K562 (cell line): ENCODE results near the gene EPHB6. TPM values are rescaled to one million over a fixed set of nuclear protein-coding genes. Genes with fewer than 3 reads are reported as not detected.

Source experiments
- ATAC-seq: fragments of 200-7000 bp; cut with Tn5 transposase; 3 replicates; pipeline ENCODE4 v1.9.1; 2020; ENCODE audit warnings: moderate library complexity
- BruUV-seq: library from RNA; stranded (reverse); fragments of 400-500 nt; replicated peaks from 2 replicates; lab custom pipeline; 2021; lab: Mats Ljungman, UMichigan
- CTCF ChIA-PET: fragments of 300-600 bp; formaldehyde crosslinking; extraction: SDS; loops from one replicate; lab custom pipeline; 2021; ENCODE audit warnings: low intra/inter-chr PET ratio; lab: Yijun Ruan, JAX
- POLR2A ChIA-PET: fragments of 300-600, 350-650 bp; sonication (Branson Sonifier 250); formaldehyde crosslinking; extraction: SDS; loops from one replicate; lab custom pipeline; 2021; ENCODE audit warnings: antibody characterized with exemption, inconsistent platforms; lab: Yijun Ruan, JAX
- DNase-seq, 4 experiments: peaks; one replicate each; pipeline versions ENCODE4 v3.0.0 to v3.0.0-alpha.2; 2011 to 2018; ENCODE audit warnings: low spot score in 3 of 4, mixed read lengths in 3 of 4; ENCODE audit errors: extremely low read depth in 1 of 4
- FAIRE-seq: peaks from 2 replicates; lab custom pipeline; 2011; peaks lifted over from hg19 to GRCh38; lab: Jason Lieb, UNC
- H2AFZ ChIP-seq: 2 replicates; pipeline ENCODE4 v1.6.0; 2011; ENCODE audit warnings: low read depth, low read length, control low read depth, inconsistent platforms
- H3K27ac ChIP-seq: fragments of 200-600 bp; 3 replicates; pipeline ENCODE4 v1.8.0; 2011; ENCODE audit warnings: low read depth, mild to moderate bottlenecking, control low read depth, inconsistent platforms, low read length, moderate library complexity, mixed read lengths; ENCODE audit errors: extremely low read depth
- H3K27me3 ChIP-seq, 2 experiments: fragments of 300-600 bp in 1 of 2; 2 replicates in 1 of 2; 3 replicates in 1 of 2; pipeline versions ENCODE4 v1.6.0 to v1.8.0; 2011; ENCODE audit warnings: inconsistent platforms in 2 of 2, low read length in 2 of 2, mild to moderate bottlenecking in 1 of 2, mixed read lengths in 1 of 2, moderate library complexity in 1 of 2; ENCODE audit not compliant: control insufficient read depth in 2 of 2, insufficient read depth in 2 of 2
- H3K36me3 ChIP-seq: fragments of 300-600 bp; 3 replicates; pipeline ENCODE4 v1.8.0; 2011; ENCODE audit warnings: mild to moderate bottlenecking, low read length, inconsistent platforms; ENCODE audit not compliant: control insufficient read depth, insufficient read depth
- H3K4me1 ChIP-seq, 2 experiments: fragments of 200-600 bp in 1 of 2; replicated peaks in 1 of 2; 2 replicates in 1 of 2; 3 replicates in 1 of 2; pipeline versions ENCODE4 v1.5.1 to v1.8.0; 2011; ENCODE audit warnings: inconsistent platforms in 2 of 2, low read length in 2 of 2, mild to moderate bottlenecking in 1 of 2, mixed read lengths in 1 of 2, moderate library complexity in 1 of 2; ENCODE audit not compliant: control insufficient read depth in 2 of 2, insufficient read depth in 2 of 2
- H3K4me2 ChIP-seq: 2 replicates; pipeline ENCODE4 v1.6.1; 2011; ENCODE audit warnings: low read length, control low read depth, inconsistent platforms, mixed read lengths; ENCODE audit not compliant: insufficient read depth
- H3K4me3 ChIP-seq: fragments of 200-600 bp; sonication (generic), shearing (Covaris generic); 2 replicates; pipeline ENCODE4 v1.5.1; 2016; ENCODE audit warnings: control low read depth, inconsistent platforms
- H3K79me2 ChIP-seq: fragments of 200-600 bp; 3 replicates; pipeline ENCODE4 v1.8.0; 2011; ENCODE audit warnings: low read length, inconsistent platforms; ENCODE audit not compliant: control insufficient read depth, insufficient read depth
- H3K9ac ChIP-seq, 2 experiments: 2 replicates each; pipeline versions ENCODE4 v1.6.0 to v1.6.1; 2011; ENCODE audit warnings: low read depth in 2 of 2, low read length in 2 of 2, control low read depth in 1 of 2, inconsistent platforms in 1 of 2, mild to moderate bottlenecking in 1 of 2, mixed read lengths in 1 of 2; ENCODE audit not compliant: insufficient read depth in 1 of 2
- H3K9me1 ChIP-seq: one replicate; pipeline ENCODE4 v1.6.0; 2011; ENCODE audit warnings: inconsistent platforms, mild to moderate bottlenecking, low read length, moderate library complexity; ENCODE audit not compliant: control insufficient read depth, insufficient read depth
- H3K9me3 ChIP-seq: replicated peaks from 2 replicates; pipeline ENCODE4 v1.5.1; 2011; ENCODE audit warnings: low read depth, low read length, inconsistent platforms; ENCODE audit not compliant: control insufficient read depth, insufficient read depth
- H4K20me1 ChIP-seq: replicated peaks from 2 replicates; pipeline ENCODE4 v1.6.1; 2011; ENCODE audit warnings: low read length, inconsistent platforms, mixed read lengths; ENCODE audit not compliant: control insufficient read depth, insufficient read depth
- CHD1 ChIP-seq: fragments of 200-600 bp; sonication (generic); IDR thresholded peaks from one replicate; pipeline ENCODE4 v1.6.1; 2012; ENCODE audit warnings: mild to moderate bottlenecking, moderate library complexity, low read length, inconsistent platforms
- GATA2 ChIP-seq: sonication (generic); formaldehyde crosslinking; IDR thresholded peaks from 2 replicates; pipeline ENCODE4 v1.4.0; 2020; ENCODE audit warnings: mild to moderate bottlenecking, missing genetic modification reagents
- SPI1 ChIP-seq: IDR thresholded peaks from 2 replicates; pipeline ENCODE4 v1.6.1; 2011; ENCODE audit warnings: low read depth, low read length, control low read depth, borderline replicate concordance
- ZNF592 ChIP-seq: fragments of 450-650 bp; IDR thresholded peaks from 2 replicates; pipeline ENCODE4 v1.6.1; 2017; ENCODE audit warnings: antibody characterized with exemption, mild to moderate bottlenecking
- WGBS: fragments of 100-300 bp; shearing (Covaris generic); methylation state at CpG from one replicate; pipeline ENCODE4 v1.1.6; 2016; ENCODE audit warnings: low coverage, mixed read lengths; ENCODE audit not compliant: insufficient coverage; ENCODE audit errors: missing lambda C conversion rate; 5-methylcytosine and 5-hydroxymethylcytosine counted together
- in situ Hi-C: fragments of 300-500 bp; cut with MboI; formaldehyde crosslinking; loops from 4 replicates; pipeline ENCODE4 v1.15.0; 2018; ENCODE audit warnings: inconsistent platforms, mixed read lengths
- intact Hi-C: fragments of 100-400 bp; cut with micrococcal nuclease; formaldehyde crosslinking; loops from 2 replicates; pipeline ENCODE4 v1.14.2; 2022
- polyA plus RNA-seq, 8 experiments: library from polyadenylated mRNA; depleted of rRNA in 4 of 8; stranded (reverse) in 5 of 8; unstranded in 3 of 8; fragments of >200 nt; fragmentation: Nextera tagmentation in 2 of 8; fragmentation: Illumina TruSeq in 1 of 8; extraction: Ambion mirVana in 2 of 8; extraction: Trizol in 1 of 8; gene quantifications; 2 replicates each; pipeline versions ENCODE4 v1.2.1 to v1.2.3, GENCODE V29; 2011 to 2014; ENCODE audit warnings: inconsistent platforms in 1 of 8, missing spikeins in 1 of 8
- total RNA-seq, 7 experiments: library from RNA; depleted of rRNA in 6 of 7; stranded (reverse); fragments of >200 nt in 6 of 7; fragmentation: Illumina TruSeq in 2 of 7; extraction: Trizol in 2 of 7; gene quantifications; 2 replicates each; pipeline versions ENCODE4 v1.2.1 to v1.2.3, GENCODE V29; 2011 to 2021; ENCODE audit warnings: low replicate concordance in 1 of 7

Gene EPHB6
- total and polyA plus RNA-seq, 9 of the 15 experiments (the other 6 are each of a cell fraction or from before 2014, with no cell fraction given), result 1.4 to 123 (median 7.6) TPM

GRCh38 chr7:142872106-142872675, 17.3 kb downstream of the EPHB6 start:
- in situ Hi-C loops, result no loop called here

More at GRCh38 chr7:142872106-142872675, 17.3 kb downstream of the EPHB6 start:
- 34% methylated on average over 15 of the region's 15 CpGs for WGBS
- intact Hi-C loops, result loop anchor here (2.0 kb wide), 1 partner anchor 89 kb away; no protein-coding TSS in a partner anchor
- Histone ChIP-seq H3K9me1 (no peaks in the 10 kb centered on the region), H3K27ac (no peak overlapping the region), H3K4me3 (no peak overlapping the region), H3K4me2 (no peak overlapping the region), H4K20me1 (0 out of 2 replicates have a peak, but pooled peaks cover 4% of the 10 kb centered on the region), H3K9ac (no peak overlapping the region), H3K9me3 (no peaks in the 10 kb centered on the region), H3K27me3 (peaks cover 2 to 71% of the 10 kb centered on the region in 2 experiments; a peak in 3 of 5 replicates), H3K79me2 (no peaks in the 10 kb centered on the region), H3K36me3 (no peaks in the 10 kb centered on the region), H2AFZ (no peak overlapping the region), H3K4me1 (peaks cover 0 to 14% of the 10 kb centered on the region in 2 experiments; a peak in 1 of 5 replicates)
- DNase-seq, result no peak
- ChIA-PET CTCF (interaction anchor here (1.9 to 4.6 kb wide), 2 partner anchors 130 to 343 kb away, joined by 6 to 31 read pairs; no protein-coding TSS in a partner anchor), POLR2A (interaction anchor here (0.6 to 1.0 kb wide), 3 partner anchors 17 to 270 kb away, joined by 3 to 4 read pairs (median 3); no protein-coding TSS in a partner anchor)
- TF ChIP-seq GATA2 (CRISPR knock-in tag), result no peak
- TF ChIP-seq SPI1, result 0 out of 2 replicates have a peak, but pooled peaks have one; percentile 11
- no peak for TF ChIP-seq ZNF592
- TF ChIP-seq CHD1, result no peak
- ATAC-seq, result no peak
- BruUV-seq, result no TSS peak
- FAIRE-seq, result no peak
